C4-2B (cell line): ENCODE measurements around the gene MEFV.

ENCODE experiments used
- H3K27ac ChIP-seq: fragments of 450-650 bp; 2 replicates; pipeline ENCODE4 v1.5.1; 2017
- ZFX ChIP-seq: fragments of 450-650 bp; IDR thresholded peaks from 2 replicates; pipeline ENCODE4 v1.6.1; 2017
- TF ChIP-seq, protein P1 (sequence below): fragments of 450-650 bp; conservative IDR thresholded peaks from 2 replicates; pipeline ENCODE4 v1.5.1; 2017; ENCODE audit warnings: mild to moderate bottlenecking

Gene MEFV

DNA sequence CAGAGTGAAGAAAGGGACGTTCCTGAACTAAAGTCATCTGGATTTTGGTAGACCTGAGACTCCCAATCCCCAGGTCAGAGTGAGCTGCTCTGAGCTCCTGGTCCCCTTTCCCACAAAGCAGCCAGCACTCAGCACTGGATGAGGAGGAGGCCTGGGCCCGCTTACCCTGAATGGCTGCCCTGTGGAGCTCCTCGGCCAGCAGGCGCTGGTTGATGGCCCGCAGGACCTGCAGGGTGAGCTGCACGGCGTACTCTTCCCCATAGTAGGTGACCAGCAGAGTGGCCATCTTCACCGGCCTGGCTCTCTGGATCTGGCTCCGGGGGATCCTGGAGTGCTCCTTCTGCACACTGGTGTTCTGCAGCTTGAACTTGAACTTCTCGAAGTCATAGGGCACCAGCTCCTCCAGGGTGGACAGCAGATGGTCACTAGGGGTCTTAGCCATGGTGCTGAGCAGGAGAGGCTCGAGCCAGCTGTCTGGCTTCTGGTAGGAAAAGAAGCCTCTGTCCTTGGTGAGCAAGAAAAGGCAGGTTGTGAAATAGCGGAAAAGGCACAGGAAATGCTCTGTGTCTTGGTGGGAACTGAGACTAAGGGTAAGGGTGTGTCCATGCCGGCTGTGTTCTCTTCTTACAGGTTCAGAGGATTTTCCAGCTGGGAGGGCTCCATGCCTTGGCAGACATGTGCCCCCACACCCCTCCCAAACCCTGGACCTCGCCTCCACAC, at the start of gene MEFV:
Gene MEFV, minus strand, starts transcription at position 488 of the 720 bp plus-strand sequence. Its CDS starts 46 bp downstream, at position 442.
- no peak within 1 kb of the TSS for H3K27ac ChIP-seq
- TF ChIP-seq, protein P1, sequence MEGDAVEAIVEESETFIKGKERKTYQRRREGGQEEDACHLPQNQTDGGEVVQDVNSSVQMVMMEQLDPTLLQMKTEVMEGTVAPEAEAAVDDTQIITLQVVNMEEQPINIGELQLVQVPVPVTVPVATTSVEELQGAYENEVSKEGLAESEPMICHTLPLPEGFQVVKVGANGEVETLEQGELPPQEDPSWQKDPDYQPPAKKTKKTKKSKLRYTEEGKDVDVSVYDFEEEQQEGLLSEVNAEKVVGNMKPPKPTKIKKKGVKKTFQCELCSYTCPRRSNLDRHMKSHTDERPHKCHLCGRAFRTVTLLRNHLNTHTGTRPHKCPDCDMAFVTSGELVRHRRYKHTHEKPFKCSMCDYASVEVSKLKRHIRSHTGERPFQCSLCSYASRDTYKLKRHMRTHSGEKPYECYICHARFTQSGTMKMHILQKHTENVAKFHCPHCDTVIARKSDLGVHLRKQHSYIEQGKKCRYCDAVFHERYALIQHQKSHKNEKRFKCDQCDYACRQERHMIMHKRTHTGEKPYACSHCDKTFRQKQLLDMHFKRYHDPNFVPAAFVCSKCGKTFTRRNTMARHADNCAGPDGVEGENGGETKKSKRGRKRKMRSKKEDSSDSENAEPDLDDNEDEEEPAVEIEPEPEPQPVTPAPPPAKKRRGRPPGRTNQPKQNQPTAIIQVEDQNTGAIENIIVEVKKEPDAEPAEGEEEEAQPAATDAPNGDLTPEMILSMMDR = no peak
- TF ChIP-seq ZFX = no peak

GRCh38 chr16:3306078-3306477, 49.6 kb upstream of the MEFV start:
- H3K27ac ChIP-seq = peak overlapping the region; percentile 84
- no peak for TF ChIP-seq ZFX
- TF ChIP-seq, protein P1 = no peak

GRCh38 chr16:3305109-3306068, 49.0 kb upstream of the MEFV start, which contains the start of the genes TIGD7 and ZNF75A:
TIGD7 (minus strand) TSS chr16:3305430; CDS start chr16:3300614, 4,816 bp downstream.
ZNF75A (plus strand) TSS chr16:3305497; CDS start chr16:3308429, 2,932 bp downstream.
- peak; percentile 81 for TF ChIP-seq ZFX
- TF ChIP-seq, protein P1 = peak; percentile 15
- H3K27ac ChIP-seq = peak within 1 kb of the TSS; percentile 84

DNA sequence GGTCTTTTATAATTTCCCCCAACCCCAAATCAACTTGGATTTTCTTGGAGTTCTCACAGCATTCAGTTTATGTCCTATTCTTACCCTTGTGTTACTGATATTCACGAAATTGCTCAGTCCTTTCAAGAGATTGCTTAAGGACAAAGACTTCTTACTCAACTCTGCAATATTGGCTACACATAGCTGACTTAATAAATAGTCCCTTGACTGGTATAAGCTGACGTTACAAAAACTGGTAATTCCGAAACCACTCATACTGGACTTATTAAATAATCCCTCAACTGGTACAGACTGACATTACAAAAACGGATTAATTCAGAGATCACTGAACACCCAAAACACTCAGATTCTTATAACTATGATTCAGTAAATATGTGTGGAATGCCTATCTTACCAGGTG, 47.9 kb upstream of the MEFV start:
- no peak overlapping the region for H3K27ac ChIP-seq

GRCh38 chr16:3295783-3296182, 39.4 kb upstream of the MEFV start:
- no peak for TF ChIP-seq ZFX
- TF ChIP-seq, protein P1 = no peak
- no peak overlapping the region for H3K27ac ChIP-seq

More for the DNA sequence above, 47.9 kb upstream of the MEFV start:
- TF ChIP-seq, protein P1 = no peak
- no peak for TF ChIP-seq ZFX

DNA sequence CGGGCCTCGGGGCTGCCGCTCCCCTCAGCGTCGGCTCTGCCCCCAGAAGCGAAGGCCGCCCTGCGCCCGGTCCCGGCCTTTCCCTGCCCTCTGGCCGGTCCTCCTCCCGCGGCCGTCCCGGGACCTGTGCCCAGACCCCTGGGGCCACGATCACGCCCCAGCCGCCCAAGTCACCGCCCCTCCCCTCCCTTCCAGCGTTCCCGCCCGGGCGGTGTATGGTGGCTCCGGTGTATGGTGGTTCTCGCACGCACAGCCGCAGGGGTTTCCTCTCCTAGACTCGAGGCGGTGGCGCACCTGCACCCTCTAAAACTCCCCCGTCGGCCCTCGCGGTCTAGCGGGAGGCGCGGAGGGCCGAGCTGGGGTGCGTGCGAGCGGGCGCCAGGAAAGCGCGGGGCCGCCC, 38.8 kb upstream of the MEFV start:
- TF ChIP-seq, protein P1 = no peak
- TF ChIP-seq ZFX = no peak
- H3K27ac ChIP-seq = no peak overlapping the region
